Endodermal cell (in vitro differentiated cells): ENCODE data around the gene HLA-DPA1. TPM values are rescaled to one million over a fixed set of nuclear protein-coding genes. Genes with fewer than 3 reads are reported as not detected.

Experiments used
- DNase-seq: peaks from one replicate; pipeline ENCODE4 v3.0.0-alpha.2; 2017
- H3K27ac ChIP-seq: 2 replicates; pipeline ENCODE4 v1.5.1; 2013; ENCODE audit warnings: mild to moderate bottlenecking, low read depth, low read length, moderate library complexity
- H3K27me3 ChIP-seq: 2 replicates; pipeline ENCODE4 v1.6.1; 2013; ENCODE audit warnings: mild to moderate bottlenecking, low read length, moderate library complexity; ENCODE audit not compliant: insufficient read depth, control insufficient read depth, poor library complexity, severe bottlenecking
- H3K36me3 ChIP-seq: 2 replicates; pipeline ENCODE4 v1.7.0; 2013; ENCODE audit warnings: mild to moderate bottlenecking, low read length, moderate library complexity; ENCODE audit not compliant: control insufficient read depth, insufficient read depth
- H3K4me1 ChIP-seq: one replicate; pipeline ENCODE4 v1.7.0; 2013; ENCODE audit warnings: low read length; ENCODE audit not compliant: control insufficient read depth, insufficient read depth
- H3K4me3 ChIP-seq: 2 replicates; pipeline ENCODE4 v1.5.1; 2013; ENCODE audit warnings: mild to moderate bottlenecking, low read length, moderate library complexity
- H3K9ac ChIP-seq: 2 replicates; pipeline ENCODE4 v1.6.1; 2013; ENCODE audit warnings: mild to moderate bottlenecking, low read length, moderate library complexity; ENCODE audit not compliant: poor library complexity, severe bottlenecking; ENCODE audit errors: extremely low read depth
- H3K9me3 ChIP-seq: 2 replicates; pipeline ENCODE4 v1.6.1; 2013; ENCODE audit warnings: mild to moderate bottlenecking, low read length, moderate library complexity; ENCODE audit not compliant: control insufficient read depth
- H3K27ac Mint-ChIP-seq: 2 replicates; pipeline ENCODE4 v1.8.0; 2020; ENCODE audit warnings: mixed read lengths
- H3K27me3 Mint-ChIP-seq: 2 replicates; pipeline ENCODE4 v1.8.0; 2021; ENCODE audit warnings: mild to moderate bottlenecking, mixed read lengths; ENCODE audit not compliant: insufficient read depth
- H3K36me3 Mint-ChIP-seq: 2 replicates; pipeline ENCODE4 v1.8.0; 2020; ENCODE audit warnings: low read depth, mixed read lengths
- H3K4me1 Mint-ChIP-seq: 2 replicates; pipeline ENCODE4 v1.8.0; 2020; ENCODE audit warnings: mixed read lengths
- H3K4me3 Mint-ChIP-seq: 2 replicates; pipeline ENCODE4 v1.8.0; 2020; ENCODE audit warnings: mild to moderate bottlenecking, moderate library complexity, mixed read lengths
- H3K9me3 Mint-ChIP-seq: 2 replicates; pipeline ENCODE4 v1.8.0; 2020; ENCODE audit warnings: mild to moderate bottlenecking, mixed read lengths
- WGBS, 2 experiments: methylation state at CpG; one replicate each; pipeline versions ENCODE4 v1.1.5 to v1.1.7; 2013; ENCODE audit warnings: missing lambda C conversion rate in 2 of 2, mixed read lengths in 1 of 2; ENCODE audit not compliant: insufficient coverage in 1 of 2, insufficient read length in 1 of 2; 5-methylcytosine and 5-hydroxymethylcytosine counted together
- total RNA-seq, 2 donors: library from RNA; stranded (reverse); fragmentation: NEBNext Ultra II Directional in 1 of 2; extraction: Animal tissue kit (Norgen Biotek cat#: 25700) in 1 of 2; gene quantifications; 2 replicates in 1 of 2; 3 replicates in 1 of 2; pipeline ENCODE4 v1.2.1, GENCODE V29; 2021
- TF ChIP-seq, protein P1 (sequence below): fragments of 200-600 bp; sonication (generic); conservative IDR thresholded peaks from 2 replicates; pipeline ENCODE4 v1.5.0; 2021; ENCODE audit warnings: antibody characterized with exemption, mild to moderate bottlenecking

Gene HLA-DPA1
- total RNA-seq, 2 donors from 2014 or later: 1.7 to 1.9 TPM

DNA sequence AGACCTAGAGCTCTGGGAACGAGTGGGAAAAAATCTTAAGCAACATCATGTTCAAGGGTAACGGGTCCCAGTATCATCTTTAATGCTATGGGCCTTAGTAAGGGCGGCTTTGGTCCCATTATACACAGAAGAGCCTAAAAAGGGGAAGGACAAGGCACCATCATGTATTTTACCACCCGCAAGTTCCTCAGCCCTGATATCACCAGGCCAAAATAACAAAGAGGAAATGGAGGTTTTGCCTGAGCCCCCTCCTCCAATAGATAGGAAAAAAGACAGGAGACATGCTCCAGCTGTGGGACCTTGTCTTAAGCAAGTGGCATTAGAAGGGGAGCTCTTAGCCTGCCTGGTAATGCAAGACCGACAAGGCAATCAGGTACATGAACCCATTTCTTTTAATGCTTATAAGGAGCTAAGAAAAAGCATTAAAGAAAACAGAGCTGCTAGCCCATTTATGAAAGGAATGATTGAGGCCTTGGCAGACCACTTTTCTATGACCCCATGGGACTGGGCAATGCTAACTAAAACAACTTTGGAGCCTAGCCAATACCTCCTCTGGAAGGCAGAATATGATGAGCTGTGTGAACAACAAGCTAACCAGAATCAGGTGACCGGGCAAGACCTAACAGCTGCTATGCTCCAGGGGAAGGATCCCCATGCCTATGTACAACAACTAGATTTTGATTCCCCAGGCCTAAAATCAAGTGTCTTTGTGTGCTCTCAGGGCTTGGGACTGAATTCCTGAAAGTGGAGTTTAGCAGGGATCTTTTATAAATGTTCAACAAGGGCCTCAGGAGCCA lies 23.2 kb downstream of the HLA-DPA1 start:
- H3K4me1 Mint-ChIP-seq: peaks cover 35% of the 10 kb centered on the region
- H3K4me1 ChIP-seq: peaks cover 3% of the 10 kb centered on the region
- H3K9ac ChIP-seq: no peak overlapping the region
- no peak overlapping the region for H3K4me3 ChIP-seq
- no peaks in the 10 kb centered on the region for H3K9me3 ChIP-seq
- no peaks in the 10 kb centered on the region for H3K27me3 ChIP-seq
- H3K36me3 Mint-ChIP-seq: no peaks in the 10 kb centered on the region
- no peak overlapping the region for H3K4me3 Mint-ChIP-seq
- WGBS, 2 experiments: 69 to 83% methylated on average over 3 to 6 of the region's 6 CpGs
- no peak overlapping the region for H3K27ac Mint-ChIP-seq
- peaks cover 8% of the 10 kb centered on the region for H3K9me3 Mint-ChIP-seq
- H3K36me3 ChIP-seq: no peaks in the 10 kb centered on the region
- DNase-seq: no peak
- TF ChIP-seq, protein P1, sequence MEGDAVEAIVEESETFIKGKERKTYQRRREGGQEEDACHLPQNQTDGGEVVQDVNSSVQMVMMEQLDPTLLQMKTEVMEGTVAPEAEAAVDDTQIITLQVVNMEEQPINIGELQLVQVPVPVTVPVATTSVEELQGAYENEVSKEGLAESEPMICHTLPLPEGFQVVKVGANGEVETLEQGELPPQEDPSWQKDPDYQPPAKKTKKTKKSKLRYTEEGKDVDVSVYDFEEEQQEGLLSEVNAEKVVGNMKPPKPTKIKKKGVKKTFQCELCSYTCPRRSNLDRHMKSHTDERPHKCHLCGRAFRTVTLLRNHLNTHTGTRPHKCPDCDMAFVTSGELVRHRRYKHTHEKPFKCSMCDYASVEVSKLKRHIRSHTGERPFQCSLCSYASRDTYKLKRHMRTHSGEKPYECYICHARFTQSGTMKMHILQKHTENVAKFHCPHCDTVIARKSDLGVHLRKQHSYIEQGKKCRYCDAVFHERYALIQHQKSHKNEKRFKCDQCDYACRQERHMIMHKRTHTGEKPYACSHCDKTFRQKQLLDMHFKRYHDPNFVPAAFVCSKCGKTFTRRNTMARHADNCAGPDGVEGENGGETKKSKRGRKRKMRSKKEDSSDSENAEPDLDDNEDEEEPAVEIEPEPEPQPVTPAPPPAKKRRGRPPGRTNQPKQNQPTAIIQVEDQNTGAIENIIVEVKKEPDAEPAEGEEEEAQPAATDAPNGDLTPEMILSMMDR: no peak
- no peak overlapping the region for H3K27ac ChIP-seq
- peaks cover 8% of the 10 kb centered on the region for H3K27me3 Mint-ChIP-seq

DNA sequence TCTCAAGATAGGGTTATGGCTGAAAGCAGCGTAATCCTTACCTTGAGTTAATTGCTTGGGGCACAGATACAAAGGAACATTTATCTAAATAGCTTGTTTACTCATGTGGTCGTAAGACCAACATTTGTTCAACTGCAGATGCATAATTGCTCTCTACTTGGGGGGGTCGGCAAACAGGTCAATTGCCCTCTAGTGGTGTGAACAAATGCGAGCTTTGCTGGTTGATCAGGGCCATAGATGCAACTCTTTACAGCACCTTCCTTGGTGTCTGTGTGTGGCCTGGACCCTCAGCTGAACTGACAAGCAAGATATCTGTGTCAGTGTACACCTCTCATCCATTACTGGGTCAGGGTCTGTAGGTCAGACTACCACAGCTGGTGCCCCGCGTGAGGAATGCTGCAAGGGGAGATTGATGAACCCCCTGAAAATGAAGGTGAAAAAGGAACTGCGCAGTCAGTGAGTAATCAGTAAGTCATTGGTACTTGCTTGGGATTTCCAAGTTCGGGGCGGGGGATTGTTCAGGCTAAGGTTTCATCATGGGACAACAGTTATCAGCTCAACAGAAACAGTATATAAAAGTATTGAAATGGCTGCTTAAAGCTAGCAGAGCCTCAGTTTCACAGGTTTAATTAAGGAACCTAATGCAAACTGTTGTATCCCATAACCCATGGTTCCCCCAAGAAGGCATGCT lies 24.0 kb downstream of the HLA-DPA1 start:
- Mint-ChIP-seq H3K9me3 (peaks cover 8% of the 10 kb centered on the region), H3K4me1 (peaks cover 31% of the 10 kb centered on the region), H3K36me3 (no peaks in the 10 kb centered on the region), H3K27ac (no peak overlapping the region), H3K4me3 (no peak overlapping the region), H3K27me3 (peaks cover 11% of the 10 kb centered on the region)
- TF ChIP-seq, protein P1: peak; percentile 67
- Histone ChIP-seq H3K36me3 (no peaks in the 10 kb centered on the region), H3K4me1 (peaks cover 3% of the 10 kb centered on the region), H3K4me3 (no peak overlapping the region), H3K27me3 (no peaks in the 10 kb centered on the region), H3K9ac (no peak overlapping the region), H3K27ac (no peak overlapping the region), H3K9me3 (no peaks in the 10 kb centered on the region)
- 81 to 93% methylated on average over 5 to 9 of the region's 9 CpGs for WGBS, 2 experiments
- peak; percentile 52 for DNase-seq

DNA sequence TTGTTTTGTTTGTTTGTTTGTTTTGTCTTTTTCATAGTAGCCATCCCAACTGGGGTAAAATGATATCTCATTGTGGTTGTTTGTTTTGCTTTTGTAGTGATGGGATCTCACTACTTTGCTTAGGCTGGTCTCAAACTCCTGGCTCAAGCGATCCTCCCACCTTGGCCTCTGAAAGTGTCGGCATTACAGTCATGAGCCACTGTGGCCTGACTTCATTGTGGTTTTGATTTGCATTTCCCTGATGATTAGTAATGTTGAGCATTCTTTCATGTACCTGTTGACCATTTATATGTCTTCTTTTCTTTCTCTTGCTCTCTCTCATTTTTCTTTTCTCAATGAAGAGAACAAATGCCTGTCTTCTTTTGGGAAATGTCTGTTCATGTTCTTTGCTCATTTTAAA lies 33.3 kb downstream of the HLA-DPA1 start:
- H3K4me3 Mint-ChIP-seq: no peak overlapping the region
- no peaks in the 10 kb centered on the region for H3K36me3 ChIP-seq
- H3K36me3 Mint-ChIP-seq: no peaks in the 10 kb centered on the region
- H3K9me3 ChIP-seq: peaks cover 4% of the 10 kb centered on the region
- peaks cover 24% of the 10 kb centered on the region for H3K27me3 Mint-ChIP-seq
- TF ChIP-seq, protein P1: no peak
- H3K9ac ChIP-seq: no peak overlapping the region
- no peak overlapping the region for H3K27ac ChIP-seq
- H3K4me1 Mint-ChIP-seq: no peaks in the 10 kb centered on the region
- no peaks in the 10 kb centered on the region for H3K4me1 ChIP-seq
- peaks cover 5% of the 10 kb centered on the region for H3K27me3 ChIP-seq
- WGBS, 2 experiments: 73 to 91% methylated on average over 2 of the region's 2 CpGs
- no peak overlapping the region for H3K27ac Mint-ChIP-seq
- no peak for DNase-seq
- no peak overlapping the region for H3K4me3 ChIP-seq
- H3K9me3 Mint-ChIP-seq: peaks cover 7% of the 10 kb centered on the region
